Esophagus squamous epithelium (tissue), 5 donors: Measurements from ENCODE around the gene COX6B1. TPM values are rescaled to one million over a fixed set of nuclear protein-coding genes. Genes with fewer than 3 reads are reported as not detected.
A peak's percentile ranks its signal among the peaks of the same experiment; 100 is the strongest.

Experiments used
- DNase-seq: peaks from one replicate; lab custom pipeline; 2025; lab: John Stamatoyannopoulos, UW
- H3K27ac ChIP-seq, 4 donors: fragments of 200-600 bp; sonication (generic); one replicate each; pipeline ENCODE4 v1.5.1; 2016 to 2019; ENCODE audit warnings: mild to moderate bottlenecking in 1 of 4
- H3K27me3 ChIP-seq, 4 donors: fragments of 200-600 bp; sonication (generic); 1 replicate in 3 of 4; 2 replicates in 1 of 4; pipeline versions ENCODE4 v1.5.1 to v1.6.0; 2017 to 2021; ENCODE audit warnings: antibody characterized with exemption in 1 of 4
- H3K36me3 ChIP-seq, 3 donors: fragments of 200-600 bp; sonication (generic); one replicate each; pipeline ENCODE4 v1.5.1; 2016 to 2019
- H3K4me1 ChIP-seq, 3 donors: fragments of 200-600 bp; sonication (generic); one replicate each; pipeline ENCODE4 v1.5.1; 2017 to 2019
- H3K4me3 ChIP-seq, 4 donors: fragments of 200-600 bp; sonication (generic); 1 replicate in 3 of 4; 2 replicates in 1 of 4; pipeline ENCODE4 v1.5.1; 2016 to 2019; ENCODE audit warnings: mild to moderate bottlenecking in 2 of 4, moderate library complexity in 1 of 4
- H3K9me3 ChIP-seq, 3 donors: fragments of 200-600 bp; sonication (generic); one replicate each; pipeline ENCODE4 v1.5.1; 2016 to 2019
- CTCF ChIP-seq, 6 experiments: fragments of 450-650 bp in 4 of 6; fragments of 200-600 bp in 2 of 6; sonication (generic) in 2 of 6; IDR thresholded peaks; one replicate each; pipeline ENCODE4 v1.5.1; 2016 to 2019; ENCODE audit warnings: antibody characterized with exemption in 6 of 6, mild to moderate bottlenecking in 4 of 6, moderate library complexity in 4 of 6
- POLR2A ChIP-seq, 4 donors: fragments of 450-650 bp; IDR thresholded peaks; one replicate each; pipeline ENCODE4 v1.6.1; 2017; ENCODE audit warnings: antibody characterized with exemption in 4 of 4, mild to moderate bottlenecking in 4 of 4, moderate library complexity in 3 of 4
- WGBS, 2 donors: methylation state at CpG; one replicate each; pipeline ENCODE4 v1.1.5; 2018; 5-methylcytosine and 5-hydroxymethylcytosine counted together
- intact Hi-C: fragments of 100-400 bp; cut with DNase I; formaldehyde crosslinking; loops from one replicate; pipeline ENCODE4 v1.15.0; 2022
- total RNA-seq, 4 donors: library from RNA; depleted of rRNA; stranded (reverse); fragments of >200 nt; gene quantifications; one replicate each; pipeline ENCODE4 v1.1.0, GENCODE V29; 2016
- donor health status: DM: yes; HTN: yes; CAD: no.

The COX6B1 gene
- total RNA-seq, 4 donors from 2014 or later, result 582 to 942 (median 761) TPM

- H3K27me3 ChIP-seq, result no peaks in the 10 kb centered on the region
- intact Hi-C loops, result no loop called here
- no peak for DNase-seq
- no peaks in the 10 kb centered on the region for H3K9me3 ChIP-seq
- WGBS, 2 donors, result 88 to 92% methylated on average over 9 to 13 of the region's 13 CpGs
- H3K4me3 ChIP-seq, result no peak overlapping the region
- TF ChIP-seq CTCF (IDR thresholded peaks at IDR 0.05) (no peak), POLR2A (IDR thresholded peaks at IDR 0.05) (no peak)
- peaks cover 0 to under 1% (median 0%) of the 10 kb centered on the region in 3 donors for H3K4me1 ChIP-seq
- H3K36me3 ChIP-seq, result peaks cover 0 to 37% (median 0%) of the 10 kb centered on the region in 3 donors
- no peak overlapping the region for H3K27ac ChIP-seq
These were observed 25.4 kb upstream of the COX6B1 start for GRCh38 chr19:35622750-35623149.

- no peaks in the 10 kb centered on the region for H3K9me3 ChIP-seq
- DNase-seq, result no peak
- no peak overlapping the region for H3K27ac ChIP-seq
- peaks cover 3 to 7% (median 3%) of the 10 kb centered on the region in 3 donors for H3K4me1 ChIP-seq
- intact Hi-C loops, result no loop called here
- WGBS, 2 donors, result 90 to 92% methylated on average over 6 of the region's 6 CpGs
- no peaks in the 10 kb centered on the region for H3K27me3 ChIP-seq
- no peak for TF ChIP-seq POLR2A (IDR thresholded peaks at IDR 0.05)
- TF ChIP-seq CTCF (IDR thresholded peaks at IDR 0.05), result no peak
- no peak overlapping the region for H3K4me3 ChIP-seq
- peaks cover 0 to 29% (median 0%) of the 10 kb centered on the region in 3 donors for H3K36me3 ChIP-seq
These were observed 24.7 kb upstream of the COX6B1 start for GRCh38 chr19:35623327-35624010.

DNA sequence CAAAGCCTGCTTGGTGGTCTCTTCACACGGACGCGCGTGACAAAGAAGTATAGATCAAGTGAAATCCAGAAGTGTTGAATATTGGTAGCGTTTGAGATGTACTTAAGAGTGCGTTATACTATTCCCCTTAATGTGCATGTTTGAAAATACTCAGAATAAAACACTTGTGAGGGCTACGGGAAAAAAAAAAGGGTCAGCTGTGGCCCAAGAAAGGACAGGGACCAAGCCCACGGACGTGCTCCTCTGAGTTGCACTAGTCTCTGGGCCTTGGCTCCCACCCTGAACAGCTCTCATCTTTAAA lies 19.9 kb upstream of the COX6B1 start:
- 4 to 8% methylated on average over 9 of the region's 9 CpGs for WGBS, 2 donors
- Histone ChIP-seq H3K36me3 (peaks cover 7 to 34% (median 28%) of the 10 kb centered on the region in 3 donors), H3K9me3 (no peaks in the 10 kb centered on the region), H3K27ac (peak overlapping the region; percentile 92 to 97 (median 93)), H3K4me1 (peaks cover 12 to 26% (median 14%) of the 10 kb centered on the region in 3 donors), H3K4me3 (peak overlapping the region; percentile 84 to 96 (median 90)), H3K27me3 (no peaks in the 10 kb centered on the region)
- intact Hi-C loops, result no loop called here
- TF ChIP-seq CTCF (IDR thresholded peaks at IDR 0.05) (no peak), POLR2A (IDR thresholded peaks at IDR 0.05) (no peak)
- no peak for DNase-seq

DNA sequence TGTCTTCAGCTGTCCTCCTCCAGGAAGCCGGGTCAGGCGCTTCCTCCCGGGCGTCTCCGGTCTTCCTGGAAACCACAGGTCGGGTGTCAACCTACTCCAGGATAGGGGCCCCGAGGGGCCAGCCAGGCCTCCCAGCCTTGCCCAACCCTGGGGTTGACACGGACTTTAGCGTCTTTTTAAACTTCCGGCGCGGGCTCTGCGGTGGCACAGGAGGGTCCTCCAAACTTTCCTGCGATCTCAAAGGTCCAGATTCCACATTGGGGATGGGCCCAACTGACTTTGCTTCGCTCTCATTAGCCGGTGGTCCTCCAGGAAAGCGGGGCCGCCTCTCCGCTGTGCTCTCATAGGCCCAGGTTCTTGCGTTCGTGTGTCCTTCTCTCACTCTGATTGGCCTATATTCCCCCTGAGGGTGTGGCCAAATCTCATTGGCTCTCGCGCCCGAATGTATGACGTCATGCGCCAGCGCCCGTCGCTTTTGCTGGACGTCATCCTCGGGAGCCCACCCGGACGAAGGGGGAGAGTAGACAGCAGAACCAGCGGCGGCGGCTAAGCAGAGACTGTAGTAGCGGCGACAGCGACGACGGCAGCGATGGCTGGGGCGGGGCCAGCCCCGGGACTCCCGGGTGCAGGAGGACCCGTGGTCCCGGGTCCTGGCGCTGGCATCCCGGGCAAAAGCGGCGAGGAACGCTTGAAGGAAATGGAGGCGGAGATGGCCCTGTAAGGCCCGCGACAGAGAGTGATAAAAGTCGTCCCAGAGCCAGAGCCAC lies 19.4 kb upstream of the COX6B1 start, which contains the start of gene RBM42:
TSS of gene RBM42 (plus strand) at position 472 of the 767 bp plus-strand sequence. CDS start at position 590, 118 bp downstream.
- Histone ChIP-seq H3K27ac (peak within 1 kb of the TSS; percentile 92 to 97 (median 93)), H3K4me3 (peak within 1 kb of the TSS; percentile 84 to 96 (median 90)), H3K9me3 (no peaks in the 10 kb centered on the region), H3K4me1 (peaks cover 12 to 26% (median 14%) of the 10 kb centered on the region in 3 donors), H3K27me3 (no peaks in the 10 kb centered on the region), H3K36me3 (peaks cover 9 to 40% (median 30%) of the 10 kb centered on the region in 3 donors)
- intact Hi-C loops, result no loop called here
- 0% methylated on average over 16 to 19 of the region's 56 CpGs for WGBS, 2 donors
- peak; percentile 85 for DNase-seq
- TF ChIP-seq POLR2A (IDR thresholded peaks at IDR 0.05), result peak in 3 of 4 donors; percentile 72 to 80 (median 73)
- TF ChIP-seq CTCF (IDR thresholded peaks at IDR 0.05), result peak in 2 of 6 experiments; percentile 9 to 52

- TF ChIP-seq POLR2A (IDR thresholded peaks at IDR 0.05), result no peak
- TF ChIP-seq CTCF (IDR thresholded peaks at IDR 0.05), result no peak
- H3K36me3 ChIP-seq, result peaks cover 10 to 45% (median 35%) of the 10 kb centered on the region in 3 donors
- H3K27ac ChIP-seq, result peak overlapping the region; percentile 92 to 97 (median 93)
- peaks cover 12 to 26% (median 14%) of the 10 kb centered on the region in 3 donors for H3K4me1 ChIP-seq
- no peaks in the 10 kb centered on the region for H3K9me3 ChIP-seq
- no peak for DNase-seq
- WGBS, 2 donors, result 6 to 7% methylated on average over 3 to 12 of the region's 15 CpGs
- peak overlapping the region; percentile 84 to 96 (median 90) for H3K4me3 ChIP-seq
- intact Hi-C loops, result no loop called here
- H3K27me3 ChIP-seq, result no peaks in the 10 kb centered on the region
These were observed 18.8 kb upstream of the COX6B1 start for GRCh38 chr19:35629332-35629633.
